Stomach (tissue), 9 donors: ENCODE measurements around the gene CDC6. TPM values are rescaled to one million over a fixed set of nuclear protein-coding genes. Genes with fewer than 3 reads are reported as not detected.

ENCODE experiments used
- DNase-seq, 2 donors: peaks; one replicate each; pipeline versions ENCODE4 v3.0.0 to v3.0.0-alpha.2; 2013 to 2019
- H3K27ac ChIP-seq, 5 donors: fragments of 200-600 bp in 4 of 5; sonication (generic) in 4 of 5; one replicate each; pipeline ENCODE4 v1.5.1; 2013 to 2019; ENCODE audit warnings: mild to moderate bottlenecking in 1 of 5, moderate library complexity in 1 of 5
- H3K27me3 ChIP-seq, 3 donors: fragments of 200-600 bp; sonication (generic); one replicate each; pipeline ENCODE4 v1.5.1; 2017 to 2019; ENCODE audit warnings: mixed run types in 1 of 3
- H3K36me3 ChIP-seq, 4 donors: fragments of 200-600 bp; sonication (generic); 1 replicate in 3 of 4; 2 replicates in 1 of 4; pipeline ENCODE4 v1.5.1; 2016 to 2019
- H3K4me1 ChIP-seq, 4 donors: fragments of 200-600 bp; sonication (generic); one replicate each; pipeline ENCODE4 v1.5.1; 2016 to 2019
- H3K4me3 ChIP-seq, 4 donors: fragments of 200-600 bp; sonication (generic) in 3 of 4; one replicate each; pipeline ENCODE4 v1.5.1; 2016 to 2019; ENCODE audit warnings: mild to moderate bottlenecking in 1 of 4
- H3K9me3 ChIP-seq, 4 donors: fragments of 200-600 bp; sonication (generic); one replicate each; pipeline ENCODE4 v1.5.1; 2016 to 2019
- EP300 ChIP-seq: sonication (generic); formaldehyde crosslinking; IDR thresholded peaks from one replicate; pipeline ENCODE4 v1.6.1; 2017; ENCODE audit warnings: antibody characterized with exemption
- POLR2A ChIP-seq, 4 donors: fragments of 450-650 bp; IDR thresholded peaks; one replicate each; pipeline ENCODE4 v1.6.1; 2016; ENCODE audit warnings: antibody characterized with exemption in 4 of 4, control low read depth in 2 of 4, mild to moderate bottlenecking in 1 of 4, moderate library complexity in 1 of 4
- POLR2AphosphoS5 ChIP-seq, 3 donors: sonication (generic); formaldehyde crosslinking; IDR thresholded peaks; one replicate each; pipeline ENCODE4 v1.6.1; 2016; ENCODE audit warnings: antibody characterized with exemption in 3 of 3
- WGBS, 5 donors: extraction: QIAGEN DNeasy Blood & Tissue Kit in 3 of 5; methylation state at CpG; one replicate each; pipeline versions ENCODE4 v1.1.5 to v1.1.7; 2013 to 2018; 5-methylcytosine and 5-hydroxymethylcytosine counted together
- intact Hi-C: fragments of 100-400 bp; cut with DNase I; formaldehyde crosslinking; loops from one replicate; pipeline ENCODE4 v1.15.1; 2023; ENCODE audit warnings: low total_unique reads
- polyA plus RNA-seq, 3 donors: library from polyadenylated mRNA; stranded (reverse); fragments of 200-250 nt; gene quantifications; one replicate each; pipeline ENCODE4 v1.2.3, GENCODE V29; 2013
- total RNA-seq, 5 donors: library from RNA; depleted of rRNA; stranded (reverse); fragments of >200 nt; gene quantifications; one replicate each; pipeline versions ENCODE4 v1.1.0 to v1.2.3, GENCODE V29; 2014 to 2016
- TF ChIP-seq, protein P1 (sequence below), 7 experiments: fragments of 450-650 bp in 4 of 7; fragments of 200-600 bp in 3 of 7; sonication (generic) in 3 of 7; IDR thresholded peaks; one replicate each; pipeline ENCODE4 v1.5.1; 2016 to 2019; ENCODE audit warnings: antibody characterized with exemption in 7 of 7, control low read depth in 2 of 7, mild to moderate bottlenecking in 1 of 7
- donor health status: healthy with polysubstance abuse.
- donor health status: Bipolar disorder and iron deficiency.
- donor health status: healthy.

The CDC6 gene
- total and polyA plus RNA-seq, 8 donors = 1.1 to 9.8 (median 3.1) TPM; not detected in 1

DNA sequence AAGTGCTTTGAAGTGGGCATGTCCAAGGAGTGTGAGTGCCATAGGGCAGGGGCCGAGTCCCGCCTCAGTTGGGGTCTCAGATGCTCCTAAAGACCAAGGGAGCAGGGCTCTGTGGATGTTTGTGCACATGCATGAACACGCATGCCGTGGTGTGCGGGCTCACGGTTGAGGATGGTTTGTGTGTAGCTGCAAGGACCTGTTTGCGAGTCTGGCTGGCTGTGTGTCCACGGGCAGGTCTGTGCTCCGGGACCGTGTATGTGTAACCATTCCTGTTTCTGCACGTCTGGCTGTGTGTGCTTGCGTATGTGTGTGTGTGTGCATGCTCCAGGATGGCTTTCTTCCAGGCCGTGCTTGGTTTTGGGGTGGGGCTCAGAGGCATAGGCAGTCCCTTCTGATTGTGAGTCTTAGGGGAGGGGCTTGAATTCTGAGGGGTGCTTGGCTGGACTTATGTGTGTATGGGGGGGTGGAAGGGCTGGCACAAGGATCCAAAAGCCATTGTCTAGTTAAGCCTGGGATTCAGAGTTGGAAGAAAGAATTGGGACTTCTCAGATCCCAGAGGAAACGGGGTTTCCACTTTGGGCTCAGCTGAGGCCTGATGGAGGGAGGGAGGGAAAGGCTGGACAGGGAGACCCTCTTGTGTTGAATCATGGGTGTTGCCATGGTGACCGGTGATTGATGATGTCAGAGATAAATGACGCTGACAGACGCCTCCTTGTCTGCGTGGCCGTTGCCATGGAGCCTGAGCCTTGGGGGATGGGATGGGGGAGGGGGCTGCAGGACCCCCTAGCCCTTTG, 62.4 kb downstream of the CDC6 start:
- WGBS, 5 donors = 31 to 41% (median 34%) methylated on average over 17 to 19 of the region's 19 CpGs
- H3K36me3 ChIP-seq = peaks cover 31 to 70% (median 53%) of the 10 kb centered on the region in 4 donors
- H3K27me3 ChIP-seq = no peaks in the 10 kb centered on the region
- H3K27ac ChIP-seq = peak overlapping the region in 4 of 5 donors; percentile 5 to 98 (median 94)
- peaks cover 64 to 94% (median 75%) of the 10 kb centered on the region in 4 donors for H3K4me1 ChIP-seq
- peak overlapping the region in 1 of 4 donors; percentile 28 for H3K4me3 ChIP-seq
- intact Hi-C loops = no loop called here
- TF ChIP-seq EP300 (no peak), POLR2AphosphoS5 (IDR thresholded peaks at IDR 0.05) (no peak), POLR2A (IDR thresholded peaks at IDR 0.05) (no peak)
- TF ChIP-seq, protein P1, sequence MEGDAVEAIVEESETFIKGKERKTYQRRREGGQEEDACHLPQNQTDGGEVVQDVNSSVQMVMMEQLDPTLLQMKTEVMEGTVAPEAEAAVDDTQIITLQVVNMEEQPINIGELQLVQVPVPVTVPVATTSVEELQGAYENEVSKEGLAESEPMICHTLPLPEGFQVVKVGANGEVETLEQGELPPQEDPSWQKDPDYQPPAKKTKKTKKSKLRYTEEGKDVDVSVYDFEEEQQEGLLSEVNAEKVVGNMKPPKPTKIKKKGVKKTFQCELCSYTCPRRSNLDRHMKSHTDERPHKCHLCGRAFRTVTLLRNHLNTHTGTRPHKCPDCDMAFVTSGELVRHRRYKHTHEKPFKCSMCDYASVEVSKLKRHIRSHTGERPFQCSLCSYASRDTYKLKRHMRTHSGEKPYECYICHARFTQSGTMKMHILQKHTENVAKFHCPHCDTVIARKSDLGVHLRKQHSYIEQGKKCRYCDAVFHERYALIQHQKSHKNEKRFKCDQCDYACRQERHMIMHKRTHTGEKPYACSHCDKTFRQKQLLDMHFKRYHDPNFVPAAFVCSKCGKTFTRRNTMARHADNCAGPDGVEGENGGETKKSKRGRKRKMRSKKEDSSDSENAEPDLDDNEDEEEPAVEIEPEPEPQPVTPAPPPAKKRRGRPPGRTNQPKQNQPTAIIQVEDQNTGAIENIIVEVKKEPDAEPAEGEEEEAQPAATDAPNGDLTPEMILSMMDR (IDR thresholded peaks at IDR 0.05) = no peak
- H3K9me3 ChIP-seq = no peaks in the 10 kb centered on the region
- DNase-seq = peak; percentile 63 to 91

DNA sequence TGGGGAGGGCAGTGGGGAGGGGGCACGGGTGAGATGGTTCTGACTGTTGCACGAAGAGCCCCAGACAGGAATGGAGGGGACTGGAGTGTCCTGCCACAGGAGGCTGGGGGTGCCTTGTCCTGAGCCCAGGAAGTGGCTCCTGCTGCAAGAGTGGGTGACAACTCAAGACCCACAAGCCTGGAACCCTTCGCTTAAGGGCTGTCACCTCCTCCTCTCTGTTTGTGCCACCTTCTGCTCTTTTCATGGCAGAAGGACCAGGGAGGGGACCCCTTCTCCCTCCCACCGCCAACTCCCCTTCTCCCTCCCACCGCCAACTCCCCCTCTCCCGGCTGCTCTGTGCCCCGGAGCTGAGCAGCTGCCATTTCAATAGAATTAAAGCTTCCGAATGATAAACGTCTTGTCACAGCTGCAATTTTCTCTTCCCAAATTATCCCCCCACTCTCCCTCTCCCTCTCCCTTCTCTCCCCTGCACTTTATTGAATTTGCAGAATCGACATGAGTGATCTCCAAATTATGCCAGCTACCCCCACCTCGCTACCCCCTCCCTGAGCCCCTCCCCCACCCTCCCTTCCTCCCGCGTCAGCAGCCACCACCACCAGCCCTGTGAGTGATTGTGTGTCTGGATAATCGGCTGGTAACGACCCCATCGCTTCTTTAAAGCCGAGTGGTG, 63.1 kb downstream of the CDC6 start:
- intact Hi-C loops = no loop called here
- Histone ChIP-seq H3K9me3 (no peaks in the 10 kb centered on the region), H3K4me1 (peaks cover 63 to 94% (median 74%) of the 10 kb centered on the region in 4 donors), H3K36me3 (peaks cover 38 to 77% (median 61%) of the 10 kb centered on the region in 4 donors), H3K4me3 (no peak overlapping the region), H3K27ac (peak overlapping the region in 3 of 5 donors; percentile 37 to 98 (median 98)), H3K27me3 (no peaks in the 10 kb centered on the region)
- WGBS, 5 donors = 66 to 70% (median 68%) methylated on average over 15 to 17 of the region's 17 CpGs
- no peak for TF ChIP-seq EP300
- no peak for TF ChIP-seq POLR2AphosphoS5 (IDR thresholded peaks at IDR 0.05)
- TF ChIP-seq, protein P1 (IDR thresholded peaks at IDR 0.05) = no peak
- TF ChIP-seq POLR2A (IDR thresholded peaks at IDR 0.05) = no peak
- DNase-seq = peak in 1 of 2 donors; percentile 69

DNA sequence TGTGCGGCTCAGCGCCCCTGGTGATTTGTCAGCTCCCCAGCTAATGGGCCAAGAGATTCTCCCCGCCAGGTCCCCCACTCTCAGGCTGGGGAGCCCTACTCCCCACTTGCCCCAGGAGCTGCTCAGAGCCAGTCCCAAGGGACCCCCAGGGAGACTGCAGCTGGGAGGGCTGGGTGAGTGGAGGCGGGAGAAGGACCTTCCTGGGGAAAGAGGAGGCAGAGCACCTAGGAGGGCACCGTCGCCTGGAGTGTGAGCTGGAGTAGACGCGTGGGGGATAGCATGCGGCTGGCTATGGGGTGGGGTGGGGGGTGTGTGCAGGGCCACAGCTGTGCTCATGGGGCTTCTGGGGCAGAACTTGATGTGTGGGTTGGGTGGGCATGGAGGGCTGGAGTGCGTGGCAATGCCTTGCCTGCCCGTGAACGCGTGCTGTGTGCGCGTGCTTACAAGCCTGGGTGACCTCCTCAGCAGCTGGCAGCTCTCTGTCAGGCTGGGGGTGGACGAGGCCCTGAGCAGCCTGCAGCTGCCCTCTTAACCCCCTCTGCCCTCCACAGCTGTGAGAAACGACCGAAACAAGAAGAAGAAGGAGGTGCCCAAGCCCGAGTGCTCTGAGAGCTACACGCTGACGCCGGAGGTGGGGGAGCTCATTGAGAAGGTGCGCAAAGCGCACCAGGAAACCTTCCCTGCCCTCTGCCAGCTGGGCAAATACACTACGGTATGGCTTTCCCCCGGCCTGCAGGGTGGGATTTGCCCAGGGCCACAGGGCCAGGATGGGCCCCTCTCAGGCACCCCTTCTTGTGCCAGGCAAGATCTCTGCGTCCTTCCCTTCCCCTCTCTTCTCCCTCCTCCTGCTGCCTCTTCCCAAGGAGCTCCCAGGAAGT, 63.9 kb downstream of the CDC6 start:
- H3K4me3 ChIP-seq = no peak overlapping the region
- 79 to 88% (median 80%) methylated on average over 13 to 27 of the region's 27 CpGs for WGBS, 5 donors
- H3K4me1 ChIP-seq = peaks cover 55 to 91% (median 71%) of the 10 kb centered on the region in 4 donors

More for the DNA sequence above, 63.9 kb downstream of the CDC6 start:
- intact Hi-C loops = no loop called here
- DNase-seq = peak in 1 of 2 donors; percentile 47
- Histone ChIP-seq H3K27ac (peak overlapping the region in 3 of 5 donors; percentile 10 to 98 (median 39)), H3K36me3 (peaks cover 45 to 85% (median 68%) of the 10 kb centered on the region in 4 donors), H3K9me3 (no peaks in the 10 kb centered on the region), H3K27me3 (no peaks in the 10 kb centered on the region)
- TF ChIP-seq, protein P1 (IDR thresholded peaks at IDR 0.05) = no peak
- no peak for TF ChIP-seq POLR2AphosphoS5 (IDR thresholded peaks at IDR 0.05)
- no peak for TF ChIP-seq POLR2A (IDR thresholded peaks at IDR 0.05)
- TF ChIP-seq EP300 = no peak
